ENCODE data around the gene TSPAN4.

TSPAN4 gene

GRCh38 chr11:868394-868793, 25.7 kb downstream of the TSPAN4 start:
- no peak for DNase-seq

GRCh38 chr11:868802-869201, 26.1 kb downstream of the TSPAN4 start:
- no peak for DNase-seq

DNA sequence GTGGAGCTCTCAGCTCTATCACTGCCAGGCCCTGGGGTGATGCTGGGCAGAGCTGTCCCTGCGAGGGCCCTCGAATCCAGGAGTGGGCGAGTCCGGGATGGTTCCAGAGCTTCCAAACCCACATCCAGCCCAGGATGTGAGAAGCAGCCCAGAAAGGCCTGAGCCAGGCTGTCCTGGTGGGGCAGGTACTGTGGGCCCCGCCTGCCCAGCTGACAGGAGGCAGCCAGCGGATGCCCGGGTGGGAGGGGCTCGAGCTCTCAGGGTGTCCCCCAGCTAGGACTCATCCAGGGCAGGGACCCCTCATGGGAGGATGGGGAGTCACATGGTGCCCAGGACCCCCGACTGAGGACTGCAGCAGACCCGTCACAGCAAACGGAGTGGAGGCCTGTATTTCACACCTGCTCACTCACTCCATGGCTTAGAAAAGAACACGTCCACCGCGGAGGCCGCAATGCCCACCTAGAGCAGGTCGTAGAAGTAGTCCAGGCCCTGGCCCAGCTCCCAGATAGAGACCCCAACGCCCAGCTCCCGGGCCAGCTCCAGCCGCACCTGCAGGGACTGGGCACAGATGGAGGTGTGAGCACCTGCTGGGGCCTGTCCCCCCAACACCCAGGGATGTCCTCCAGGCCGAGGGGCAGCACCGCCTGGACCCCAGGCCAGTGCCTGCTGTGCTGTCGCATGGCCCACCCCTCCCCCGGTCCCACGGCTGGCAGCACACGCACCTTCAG, 26.9 kb downstream of the TSPAN4 start:
- DNase-seq: no peak

DNA sequence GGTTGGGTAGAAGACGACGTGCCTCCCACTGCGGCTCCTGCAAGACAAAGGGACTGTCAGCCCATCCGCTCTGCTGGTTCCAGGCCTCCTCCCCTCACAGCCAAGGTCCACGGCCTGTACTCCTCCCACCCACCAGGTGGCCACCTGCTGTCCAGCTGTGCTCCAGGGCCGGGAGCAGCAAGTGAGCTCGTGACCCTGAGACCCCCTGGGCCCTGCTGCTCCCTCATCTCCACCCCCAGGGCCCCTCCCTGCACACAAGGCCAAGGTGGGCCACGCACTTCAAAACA, 27.4 kb downstream of the TSPAN4 start:
- DNase-seq: no peak

- DNase-seq: no peak
These were observed 27.8 kb downstream of the TSPAN4 start for GRCh38 chr11:870418-870817.

DNA sequence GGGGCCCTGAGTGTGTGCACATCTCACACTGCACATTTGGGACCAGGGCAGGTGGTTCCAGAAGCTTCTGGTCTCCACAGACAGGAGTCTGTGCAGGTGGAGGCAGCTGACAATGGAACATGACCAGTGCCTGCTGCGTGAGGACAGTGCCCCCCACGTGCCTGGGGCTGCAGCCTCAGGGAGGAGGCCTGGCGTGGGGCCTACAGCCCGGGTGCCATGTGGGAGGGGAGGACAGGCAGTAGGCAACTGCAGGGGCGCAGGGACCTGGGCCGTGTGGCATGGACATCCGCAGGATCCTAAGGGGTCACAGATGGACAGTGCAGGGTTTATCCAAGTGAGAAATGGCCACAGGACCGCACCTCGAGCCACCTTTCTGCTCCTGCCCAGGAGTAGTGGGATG, 28.8 kb downstream of the TSPAN4 start:
- no peak for DNase-seq

GRCh38 chr11:872799-873198, 30.1 kb downstream of the TSPAN4 start:
- DNase-seq: no peak

- no peak for DNase-seq
These were observed 31.1 kb downstream of the TSPAN4 start for GRCh38 chr11:873706-874105.

DNA sequence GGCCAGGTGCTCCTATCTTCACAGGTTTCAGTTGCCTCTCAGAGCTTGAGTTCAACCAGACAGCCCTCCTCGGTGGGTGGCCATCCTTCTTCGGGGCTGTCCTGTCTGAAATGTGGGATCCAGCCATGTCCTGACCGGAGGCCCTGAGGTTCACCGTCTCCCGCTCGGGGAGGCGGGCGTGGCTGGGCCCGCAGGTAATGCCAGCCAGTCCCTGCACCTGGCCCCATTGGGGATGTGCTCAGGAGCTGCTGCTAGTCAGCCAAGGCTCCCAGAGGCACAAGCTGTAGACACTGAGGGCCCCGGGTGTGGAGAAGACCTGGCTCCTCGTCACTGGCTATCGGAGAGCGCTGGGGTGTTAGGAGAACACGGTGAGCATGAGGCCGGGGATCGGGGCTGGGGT, 32.6 kb downstream of the TSPAN4 start:
- DNase-seq: no peak

GRCh38 chr11:875769-876301, 33.2 kb downstream of the TSPAN4 start:
- no peak for DNase-seq

DNA sequence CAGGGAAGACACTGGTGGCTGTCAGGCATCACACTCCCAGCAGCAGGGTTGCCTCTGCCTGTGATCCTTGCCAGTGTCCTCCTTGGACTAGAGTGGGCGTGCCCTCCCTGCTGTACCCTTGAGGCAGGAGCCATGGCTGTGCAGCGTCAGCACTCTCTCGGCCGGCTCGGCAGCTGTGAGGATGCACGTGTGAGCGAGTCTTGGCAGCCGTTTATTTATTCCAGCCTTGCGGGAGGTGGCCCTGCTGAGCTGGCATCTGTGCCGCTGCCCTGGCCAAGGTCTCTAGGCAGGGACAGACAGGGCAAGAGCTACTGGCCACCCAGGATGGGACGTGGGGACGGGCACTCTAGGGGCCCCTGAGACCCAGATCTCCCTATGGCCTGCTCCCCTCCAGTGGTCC, 33.9 kb downstream of the TSPAN4 start:
- DNase-seq: no peak

DNA sequence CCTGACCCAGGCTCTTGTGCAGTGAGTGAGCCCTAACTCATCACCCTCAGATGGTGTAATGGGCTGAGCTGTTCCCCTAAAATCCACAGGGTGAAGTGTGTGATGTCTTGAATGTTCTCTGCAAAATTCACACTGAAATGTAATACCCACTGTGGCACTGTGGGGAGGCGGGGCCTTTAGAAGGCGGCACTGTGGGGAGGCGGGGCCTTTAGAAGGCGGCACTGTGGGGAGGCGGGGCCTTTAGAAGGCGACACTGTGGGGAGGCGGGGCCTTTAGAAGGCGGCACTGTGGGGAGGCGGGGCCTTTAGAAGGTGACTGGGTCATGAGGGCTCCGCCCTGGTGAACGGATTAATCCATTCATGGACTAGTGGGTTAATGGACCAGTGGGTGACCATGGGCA, 34.9 kb downstream of the TSPAN4 start:
- DNase-seq: no peak

GRCh38 chr11:880447-880846, 37.8 kb downstream of the TSPAN4 start:
- DNase-seq: no peak

- DNase-seq: no peak
These were observed 39.9 kb downstream of the TSPAN4 start for GRCh38 chr11:882596-882995.

- DNase-seq: no peak
These were observed 40.9 kb downstream of the TSPAN4 start for GRCh38 chr11:883527-883926.

GRCh38 chr11:884578-885070, 42.0 kb downstream of the TSPAN4 start:
- DNase-seq: no peak

DNA sequence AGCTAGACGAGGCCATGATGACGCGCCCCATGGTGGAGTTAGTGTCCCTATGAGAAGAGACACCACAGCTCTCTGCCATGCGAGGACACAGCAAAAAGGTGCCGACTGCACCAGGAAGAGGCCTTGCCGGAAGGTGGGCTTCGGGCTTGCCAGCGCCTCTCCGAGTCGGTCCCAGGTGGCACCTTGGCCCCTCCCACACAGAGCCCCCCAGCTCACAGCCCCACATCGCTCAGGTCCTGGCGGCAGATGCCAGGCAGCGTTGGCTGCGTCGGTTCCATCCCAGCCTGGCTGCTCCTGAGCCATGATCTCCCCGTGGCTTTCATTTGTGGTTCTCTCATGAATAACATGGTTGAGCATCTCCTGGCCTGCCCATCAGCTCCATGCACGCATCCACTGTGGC, 43.9 kb downstream of the TSPAN4 start:
- no peak for DNase-seq

DNA sequence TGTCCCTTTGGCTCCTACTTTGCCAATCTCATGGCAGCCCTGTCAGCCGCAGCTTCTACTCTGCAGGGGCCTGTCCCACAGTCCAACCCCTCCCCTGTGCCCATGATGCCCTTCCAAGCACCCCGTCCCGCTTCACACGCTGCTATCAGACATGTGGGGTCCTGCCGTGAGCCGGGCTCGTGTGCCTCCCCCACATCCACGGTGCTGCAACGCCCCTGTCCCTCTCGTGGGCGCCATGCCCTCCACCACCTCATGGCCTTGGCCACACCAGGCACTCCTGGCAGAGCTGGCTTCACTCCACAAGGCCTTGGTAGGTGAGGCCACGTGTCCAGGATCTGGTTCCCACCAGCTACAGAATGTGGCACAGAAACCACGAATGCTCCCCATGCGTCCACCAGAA, 44.9 kb downstream of the TSPAN4 start:
- no peak for DNase-seq

DNA sequence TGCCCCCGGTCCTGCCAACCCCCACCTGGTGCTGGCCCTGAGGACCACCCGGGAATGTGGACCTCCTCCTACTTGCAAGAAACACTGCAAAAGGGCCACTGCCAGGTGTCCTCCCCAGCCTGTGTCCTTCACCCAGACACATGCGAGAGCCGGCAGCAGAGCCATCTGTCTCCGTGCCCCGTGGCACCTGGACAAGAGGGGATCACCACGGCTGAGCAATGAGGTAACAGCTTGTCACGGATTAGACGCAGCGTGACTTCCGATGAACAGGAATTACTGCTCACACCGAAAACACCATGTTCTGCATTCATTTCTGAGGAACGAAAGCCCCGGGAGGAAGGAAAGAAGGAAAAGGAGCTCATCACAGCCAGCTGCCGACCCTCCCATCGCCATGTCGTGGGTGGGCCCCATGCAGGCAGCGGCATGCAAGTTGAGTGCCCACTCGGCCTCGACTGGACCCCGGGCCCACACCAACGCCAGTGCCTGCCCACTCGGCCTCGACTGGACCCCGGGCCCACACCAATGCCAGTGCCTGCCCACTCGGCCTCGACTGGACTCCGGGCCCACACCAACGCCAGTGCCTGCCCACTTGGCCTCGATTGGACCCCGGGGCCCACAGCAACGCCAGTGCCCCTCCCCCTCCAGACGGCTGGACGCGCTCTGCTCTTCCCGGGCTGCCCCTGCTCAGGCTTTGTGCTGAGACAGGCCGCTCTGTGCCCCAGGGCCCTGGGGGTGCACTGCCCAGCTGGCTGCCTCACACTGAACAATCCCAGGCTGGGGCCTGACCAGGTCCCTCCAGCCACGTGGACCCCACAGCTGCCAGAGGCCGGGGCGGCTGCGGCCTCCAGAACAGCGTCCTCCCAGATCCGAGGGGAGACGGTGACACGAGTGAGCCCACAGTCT, 45.9 kb downstream of the TSPAN4 start:
- no peak for DNase-seq

DNA sequence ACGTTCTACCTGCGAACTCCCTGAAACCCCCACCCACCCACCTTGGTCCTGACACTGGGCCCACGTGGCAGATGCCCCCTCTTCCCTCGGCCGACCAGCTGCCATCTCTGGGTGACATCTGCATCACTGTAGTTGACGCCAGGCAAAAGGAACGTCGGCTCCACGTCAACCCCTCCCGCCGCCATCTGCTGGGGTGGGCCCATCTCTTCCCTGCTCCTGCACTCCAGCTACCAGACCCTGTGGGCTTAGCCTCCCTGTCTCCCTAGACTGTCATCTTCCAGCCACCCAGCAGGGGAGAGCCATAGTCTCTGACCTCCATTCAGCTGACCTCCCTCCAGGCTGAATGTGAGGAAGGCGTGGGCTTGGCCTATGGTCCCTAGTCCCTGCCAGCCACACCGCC, 46.6 kb downstream of the TSPAN4 start:
- DNase-seq: no peak

DNA sequence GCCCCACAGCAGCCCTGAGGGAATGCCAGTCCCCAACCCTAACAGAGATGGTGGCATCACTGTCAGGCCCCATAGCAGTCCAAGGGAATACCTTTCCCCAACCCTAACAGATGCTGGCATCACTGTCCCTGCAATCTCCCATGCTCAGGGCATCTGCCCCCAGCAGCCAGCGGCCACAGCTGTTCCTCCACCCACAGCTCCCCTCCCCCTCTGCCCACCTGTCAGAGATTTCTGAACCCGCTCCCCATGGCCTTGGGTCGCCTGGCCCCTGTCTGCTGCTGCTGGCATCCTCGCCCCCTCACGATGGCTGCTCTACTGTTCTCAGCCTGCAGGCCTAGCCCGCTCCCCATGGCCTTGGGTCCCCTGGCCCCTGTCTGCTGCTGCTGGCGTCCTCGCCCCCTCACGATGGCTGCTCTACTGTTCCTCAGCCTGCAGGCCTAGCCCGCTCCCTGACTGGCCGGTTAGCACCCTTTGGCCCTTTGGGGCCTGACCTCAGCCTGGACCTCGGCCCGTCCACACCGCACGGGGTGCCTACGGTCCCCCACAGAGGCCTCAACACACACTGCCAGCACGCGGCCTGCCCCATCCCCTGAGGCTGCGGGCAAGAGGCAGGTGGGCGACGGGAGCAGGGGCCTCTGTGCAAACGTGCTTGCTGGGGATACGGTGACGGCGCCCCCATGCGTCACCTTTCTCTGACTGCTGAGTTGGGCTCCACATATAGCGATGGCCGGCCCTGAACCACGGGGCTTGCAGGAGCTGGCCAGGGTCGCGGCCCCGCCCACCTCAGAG, 47.2 kb downstream of the TSPAN4 start:
- no peak for DNase-seq

DNA sequence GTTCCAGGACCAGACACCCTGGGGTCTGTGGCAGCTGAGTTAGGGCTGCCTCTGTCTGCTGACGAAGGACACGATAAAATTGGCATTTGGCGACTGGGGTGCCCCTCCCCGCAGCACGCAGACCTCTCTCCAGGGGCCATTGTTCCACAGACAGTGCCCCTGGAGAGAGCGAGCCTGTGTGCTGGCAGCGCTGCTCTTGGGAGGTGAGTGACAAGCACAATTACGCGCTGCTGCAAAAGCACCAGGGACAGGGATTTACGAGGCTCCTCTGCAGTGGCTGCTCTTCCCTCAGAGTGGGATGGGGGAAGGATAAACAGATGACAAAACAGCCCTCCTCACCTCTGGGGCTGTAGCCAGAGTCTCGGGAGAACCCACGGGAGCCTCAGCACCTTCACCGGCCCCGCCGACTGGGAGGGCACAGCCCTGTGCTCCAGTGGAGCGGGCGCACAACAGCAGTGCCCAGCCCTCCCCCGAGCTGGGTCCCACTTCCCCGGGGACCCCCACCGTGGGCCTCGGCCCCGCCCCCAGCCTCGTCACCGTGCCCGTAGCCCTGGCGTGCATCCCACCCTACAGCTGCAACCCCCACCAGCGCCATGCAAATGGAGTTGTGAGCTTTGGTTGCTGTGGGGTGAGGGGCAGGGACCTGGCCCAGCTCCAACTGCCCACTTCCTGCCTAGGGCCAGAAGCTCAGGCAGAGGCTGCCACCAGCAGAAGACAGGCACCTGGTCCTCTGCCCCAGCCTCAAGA, 48.3 kb downstream of the TSPAN4 start:
- no peak for DNase-seq
